Measurements from ENCODE around the gene KRTAP8-1.

DNA sequence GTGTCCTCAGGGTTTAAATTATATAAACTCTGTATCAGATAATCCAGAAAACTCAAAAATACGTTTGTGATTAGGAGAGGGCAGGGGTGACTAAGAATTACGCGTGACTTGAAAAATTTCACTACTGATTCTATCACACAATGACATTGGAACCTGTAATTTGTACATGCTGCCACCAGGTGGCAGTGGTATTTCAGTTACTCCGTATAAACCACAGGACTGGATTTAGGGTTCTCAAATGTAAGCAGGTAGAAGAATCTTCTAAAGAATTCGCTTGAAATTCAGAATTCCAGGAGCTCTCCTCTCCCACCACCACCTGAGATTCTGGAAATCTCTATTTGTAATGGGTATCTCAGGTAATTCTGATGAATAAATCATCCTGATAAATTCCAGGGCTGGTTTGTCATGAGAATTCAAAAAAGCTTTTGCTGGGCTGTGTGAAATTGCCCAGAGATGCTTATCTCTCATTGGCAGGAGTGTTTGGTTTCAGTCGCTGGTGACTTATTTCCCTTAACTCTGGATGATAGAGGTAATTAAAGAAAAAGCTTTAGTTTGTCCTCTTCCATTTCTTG lies 18.2 kb upstream of the KRTAP8-1 start:
- TF ChIP-seq CTCF (IDR thresholded peaks at IDR 0.05; ENCODE audit: low read depth, low read length) (peak; percentile 67), EZH2phosphoT487 (IDR thresholded peaks at IDR 0.05; ENCODE audit: low read depth) (no peak)
